Central memory CD4-positive, alpha-beta T cell (primary cell): ENCODE data around the gene TMTC1.

Source experiments
- DNase-seq: peaks from one replicate; pipeline ENCODE4 v3.0.0; 2022

Gene TMTC1

GRCh38 chr12:29709054-29709453 is 74.7 kb downstream of the TMTC1 start:
- DNase-seq, result no peak

- DNase-seq, result no peak
Measured at GRCh38 chr12:29707846-29708245, 75.9 kb downstream of the TMTC1 start.

GRCh38 chr12:29706311-29706710 is 77.4 kb downstream of the TMTC1 start:
- DNase-seq, result no peak

GRCh38 chr12:29703528-29703927 is 80.2 kb downstream of the TMTC1 start:
- DNase-seq, result no peak

GRCh38 chr12:29702972-29703371 is 80.8 kb downstream of the TMTC1 start:
- no peak for DNase-seq

- no peak for DNase-seq
Measured at GRCh38 chr12:29702222-29702621, 81.5 kb downstream of the TMTC1 start.

GRCh38 chr12:29700761-29701481 is 82.8 kb downstream of the TMTC1 start:
- no peak for DNase-seq

GRCh38 chr12:29698756-29699155 is 85.0 kb downstream of the TMTC1 start:
- no peak for DNase-seq

- no peak for DNase-seq
Measured at GRCh38 chr12:29695800-29696199, 87.9 kb downstream of the TMTC1 start.

- no peak for DNase-seq
Measured at GRCh38 chr12:29695026-29695425, 88.7 kb downstream of the TMTC1 start.

- no peak for DNase-seq
Measured at GRCh38 chr12:29694002-29694401, 89.7 kb downstream of the TMTC1 start.

- no peak for DNase-seq
Measured at GRCh38 chr12:29692237-29692636, 91.5 kb downstream of the TMTC1 start.

- no peak for DNase-seq
Measured at GRCh38 chr12:29691161-29691854, 92.4 kb downstream of the TMTC1 start.

- no peak for DNase-seq
Measured at GRCh38 chr12:29690728-29691127, 93.0 kb downstream of the TMTC1 start.

GRCh38 chr12:29688914-29689313 is 94.8 kb downstream of the TMTC1 start:
- no peak for DNase-seq

- DNase-seq, result no peak
Measured at GRCh38 chr12:29682088-29682487, 101.7 kb downstream of the TMTC1 start.

- no peak for DNase-seq
Measured at GRCh38 chr12:29681370-29681769, 102.4 kb downstream of the TMTC1 start.

GRCh38 chr12:29676676-29677075 is 107.1 kb downstream of the TMTC1 start:
- no peak for DNase-seq

GRCh38 chr12:29674463-29674862 is 109.3 kb downstream of the TMTC1 start:
- no peak for DNase-seq

GRCh38 chr12:29673346-29673745 is 110.4 kb downstream of the TMTC1 start:
- no peak for DNase-seq

GRCh38 chr12:29672580-29672979 is 111.2 kb downstream of the TMTC1 start:
- DNase-seq, result no peak

GRCh38 chr12:29671742-29672141 is 112.0 kb downstream of the TMTC1 start:
- DNase-seq, result no peak

- DNase-seq, result no peak
Measured at GRCh38 chr12:29667011-29667410, 116.7 kb downstream of the TMTC1 start.

- no peak for DNase-seq
Measured at GRCh38 chr12:29665107-29665506, 118.6 kb downstream of the TMTC1 start.
